ENCODE measurements around the gene CEPT1. TPM values are rescaled to one million over a fixed set of nuclear protein-coding genes. Genes with fewer than 3 reads are reported as not detected.

CEPT1 gene
- total and polyA plus RNA-seq, 2 of the 13 experiments (the other 11 are each of a cell fraction or from before 2014, with no cell fraction given): 35.7 to 48.2 TPM

DNA sequence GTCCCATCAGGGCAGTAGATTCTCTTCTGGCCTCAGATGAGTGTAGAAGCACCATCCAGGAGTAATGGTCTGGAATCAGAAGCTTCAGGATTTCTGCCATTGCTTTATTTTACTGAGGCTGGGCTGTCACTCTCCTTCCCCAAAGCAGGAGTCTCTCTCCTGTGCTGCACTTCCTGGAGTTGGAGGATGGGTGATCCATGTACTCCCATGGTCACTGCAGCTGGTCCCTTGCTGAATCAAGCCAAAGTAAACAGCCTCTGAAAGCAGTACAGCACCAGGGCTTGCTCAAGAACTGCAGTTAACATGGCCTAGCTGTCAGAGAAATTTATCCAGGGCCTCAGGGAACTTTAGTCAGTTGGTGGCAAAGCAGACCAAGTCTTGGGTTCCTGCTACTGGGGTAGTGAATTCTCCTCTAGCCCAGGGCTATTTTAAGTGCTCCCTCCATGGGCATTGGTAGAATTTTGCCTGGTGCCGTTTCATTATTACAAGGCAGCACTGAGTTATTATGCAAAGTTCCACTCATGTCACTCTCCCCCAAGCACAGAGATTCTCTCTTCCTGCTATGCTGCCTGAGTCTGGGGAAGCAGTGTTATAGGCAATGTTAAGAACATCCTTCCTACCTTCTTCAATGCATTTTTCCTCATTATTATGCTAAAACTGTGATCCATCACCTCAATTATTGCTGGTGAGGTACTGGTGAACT is 29.7 kb upstream of the CEPT1 start (continued):
- no peak for TF ChIP-seq MATR3 (CRISPR knock-in tag; IDR thresholded peaks at IDR 0.05)
- TF ChIP-seq, protein P1, sequence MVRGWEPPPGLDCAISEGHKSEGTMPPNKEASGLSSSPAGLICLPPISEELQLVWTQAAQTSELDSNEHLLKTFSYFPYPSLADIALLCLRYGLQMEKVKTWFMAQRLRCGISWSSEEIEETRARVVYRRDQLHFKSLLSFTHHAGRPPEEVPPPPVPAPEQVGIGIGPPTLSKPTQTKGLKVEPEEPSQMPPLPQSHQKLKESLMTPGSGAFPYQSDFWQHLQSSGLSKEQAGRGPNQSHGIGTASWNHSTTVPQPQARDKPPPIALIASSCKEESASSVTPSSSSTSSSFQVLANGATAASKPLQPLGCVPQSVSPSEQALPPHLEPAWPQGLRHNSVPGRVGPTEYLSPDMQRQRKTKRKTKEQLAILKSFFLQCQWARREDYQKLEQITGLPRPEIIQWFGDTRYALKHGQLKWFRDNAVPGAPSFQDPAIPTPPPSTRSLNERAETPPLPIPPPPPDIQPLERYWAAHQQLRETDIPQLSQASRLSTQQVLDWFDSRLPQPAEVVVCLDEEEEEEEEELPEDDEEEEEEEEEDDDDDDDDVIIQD (CRISPR knock-in tag; IDR thresholded peaks at IDR 0.05; ENCODE audit: low read depth): peak; percentile 35; the same call in 1 of the 2 replicates
- 0 out of 2 replicates have a peak, but pooled peaks have one; percentile 55 for TF ChIP-seq MED1 (CRISPR knock-in tag; IDR thresholded peaks at IDR 0.05)
- no peak for TF ChIP-seq THAP7 (CRISPR knock-in tag; IDR thresholded peaks at IDR 0.05)
- TF ChIP-seq ARNT (IDR thresholded peaks at IDR 0.05): no peak
- no peak for TF ChIP-seq RELA (CRISPR knock-in tag; IDR thresholded peaks at IDR 0.05)
- no peak for TF ChIP-seq HNF1B (CRISPR knock-in tag; IDR thresholded peaks at IDR 0.05)
- peak; percentile 87; the same call in 1 of the 2 replicates for TF ChIP-seq ZNF614 (CRISPR knock-in tag; IDR thresholded peaks at IDR 0.05; ENCODE audit: borderline replicate concordance)
- no peak for TF ChIP-seq MIER3 (CRISPR knock-in tag; IDR thresholded peaks at IDR 0.05; ENCODE audit: borderline replicate concordance)
- TF ChIP-seq MXD1 (CRISPR knock-in tag; IDR thresholded peaks at IDR 0.05): no peak
- no peak for TF ChIP-seq JUND (CRISPR knock-in tag; IDR thresholded peaks at IDR 0.05)
- no peak for TF ChIP-seq NKX3-1 (CRISPR knock-in tag; IDR thresholded peaks at IDR 0.05)
- TF ChIP-seq ZGPAT (CRISPR knock-in tag; IDR thresholded peaks at IDR 0.05): no peak
- TF ChIP-seq ZNF101 (CRISPR knock-in tag; IDR thresholded peaks at IDR 0.05; ENCODE audit: borderline replicate concordance, low read depth): no peak
- TF ChIP-seq MIER2 (CRISPR knock-in tag; IDR thresholded peaks at IDR 0.05): no peak
- TF ChIP-seq BRCA1 (CRISPR knock-in tag; IDR thresholded peaks at IDR 0.05): no peak
- no peak for TF ChIP-seq TP53 (CRISPR knock-in tag; conservative IDR thresholded peaks at IDR 0.05)
- TF ChIP-seq RARA (CRISPR knock-in tag; IDR thresholded peaks at IDR 0.05): peak; percentile 28; the same call in 1 of the 2 replicates
- TF ChIP-seq ZBTB25 (CRISPR knock-in tag; IDR thresholded peaks at IDR 0.05): no peak
- TF ChIP-seq SOX6 (IDR thresholded peaks at IDR 0.05): no peak
- 0 out of 2 replicates have a peak, but pooled peaks have one; percentile 23 for TF ChIP-seq SOX6 (CRISPR knock-in tag; IDR thresholded peaks at IDR 0.05)

All from HepG2 (cell line).